Liver (tissue), 9 donors: ENCODE data around the gene MED22. TPM values are rescaled to one million over a fixed set of nuclear protein-coding genes. Genes with fewer than 3 reads are reported as not detected.

Source experiments
- DNase-seq: peaks from one replicate; pipeline ENCODE4 v3.0.0-alpha.2; 2017; ENCODE audit warnings: low spot score
- H3K27ac ChIP-seq, 2 donors: one replicate each; pipeline ENCODE4 v1.7.0; 2013; ENCODE audit warnings: inconsistent platforms in 2 of 2, low read length in 2 of 2, control low read depth in 1 of 2, low read depth in 1 of 2, mild to moderate bottlenecking in 1 of 2
- H3K27me3 ChIP-seq, 4 donors: one replicate each; pipeline versions ENCODE4 v1.6.1 to v1.7.0; 2013; ENCODE audit warnings: low read length in 3 of 4, inconsistent platforms in 1 of 4, mild to moderate bottlenecking in 1 of 4, moderate library complexity in 1 of 4; ENCODE audit not compliant: control insufficient read depth in 4 of 4, insufficient read depth in 4 of 4
- H3K36me3 ChIP-seq, 4 donors: one replicate each; pipeline versions ENCODE4 v1.6.1 to v1.7.0; 2013; ENCODE audit warnings: low read length in 3 of 4, mild to moderate bottlenecking in 3 of 4, low read depth in 1 of 4, moderate library complexity in 1 of 4; ENCODE audit not compliant: control insufficient read depth in 4 of 4, insufficient read depth in 3 of 4
- H3K4me1 ChIP-seq, 4 donors: one replicate each; pipeline versions ENCODE4 v1.6.1 to v1.7.0; 2013; ENCODE audit warnings: low read length in 3 of 4, mild to moderate bottlenecking in 3 of 4, moderate library complexity in 1 of 4; ENCODE audit not compliant: control insufficient read depth in 4 of 4, insufficient read depth in 4 of 4
- H3K4me3 ChIP-seq, 3 donors: one replicate each; pipeline versions ENCODE4 v1.6.1 to v1.7.0; 2013; ENCODE audit warnings: low read length in 3 of 3, control low read depth in 1 of 3, low read depth in 1 of 3, mild to moderate bottlenecking in 1 of 3
- H3K9ac ChIP-seq, 2 donors: one replicate each; pipeline ENCODE4 v1.7.0; 2013; ENCODE audit warnings: low read length in 2 of 2, mild to moderate bottlenecking in 2 of 2, moderate library complexity in 2 of 2, control low read depth in 1 of 2, low read depth in 1 of 2
- H3K9me3 ChIP-seq, 4 donors: one replicate each; pipeline versions ENCODE4 v1.6.1 to v1.7.0; 2013; ENCODE audit warnings: low read length in 3 of 4; ENCODE audit not compliant: control insufficient read depth in 4 of 4
- CTCF ChIP-seq: fragments of 150-350 bp; IDR thresholded peaks from 2 replicates; pipeline ENCODE4 v1.5.1; 2017; ENCODE audit warnings: improper control_type of control experiment, low read depth, low read length; ENCODE audit not compliant: missing input control
- EGR1 ChIP-seq, 2 donors: IDR thresholded peaks; 2 replicates each; pipeline ENCODE4 v1.6.1; 2016 to 2018; ENCODE audit warnings: antibody characterized with exemption in 2 of 2, low read depth in 2 of 2
- FOXA1 ChIP-seq: IDR thresholded peaks from 2 replicates; pipeline ENCODE4 v1.6.1; 2016; ENCODE audit warnings: antibody characterized with exemption
- FOXA2 ChIP-seq: IDR thresholded peaks from 2 replicates; pipeline ENCODE4 v1.6.1; 2016; ENCODE audit warnings: antibody characterized with exemption
- GABPA ChIP-seq, 2 donors: IDR thresholded peaks in 1 of 2; conservative IDR thresholded peaks in 1 of 2; 2 replicates each; pipeline ENCODE4 v1.6.1; 2016; ENCODE audit warnings: antibody characterized with exemption in 2 of 2, mild to moderate bottlenecking in 1 of 2, moderate library complexity in 1 of 2
- HNF4A ChIP-seq, 2 donors: conservative IDR thresholded peaks; 2 replicates each; pipeline ENCODE4 v1.6.1; 2016; ENCODE audit warnings: antibody characterized with exemption in 2 of 2, mild to moderate bottlenecking in 2 of 2
- HNF4G ChIP-seq: IDR thresholded peaks from 2 replicates; pipeline ENCODE4 v1.6.1; 2016; ENCODE audit warnings: antibody characterized with exemption
- JUND ChIP-seq, 2 donors: IDR thresholded peaks; 2 replicates each; pipeline ENCODE4 v1.6.1; 2016; ENCODE audit warnings: antibody characterized with exemption in 2 of 2
- NR2F2 ChIP-seq: IDR thresholded peaks from 2 replicates; pipeline ENCODE4 v1.6.1; 2016; ENCODE audit warnings: antibody characterized with exemption
- RAD21 ChIP-seq, 2 donors: IDR thresholded peaks; 2 replicates each; pipeline ENCODE4 v1.6.1; 2016; ENCODE audit warnings: antibody characterized with exemption in 2 of 2, mild to moderate bottlenecking in 2 of 2
- RXRA ChIP-seq, 2 donors: IDR thresholded peaks; 2 replicates each; pipeline ENCODE4 v1.6.1; 2017 to 2018; ENCODE audit warnings: antibody characterized with exemption in 2 of 2, mild to moderate bottlenecking in 1 of 2
- SP1 ChIP-seq: IDR thresholded peaks from 2 replicates; pipeline ENCODE4 v1.6.1; 2018; ENCODE audit warnings: antibody characterized with exemption, mild to moderate bottlenecking
- TAF1 ChIP-seq: conservative IDR thresholded peaks from 2 replicates; pipeline ENCODE4 v1.6.1; 2016; ENCODE audit warnings: antibody characterized with exemption, mild to moderate bottlenecking
- YY1 ChIP-seq: IDR thresholded peaks from 2 replicates; pipeline ENCODE4 v1.6.1; 2016; ENCODE audit warnings: antibody characterized with exemption, mild to moderate bottlenecking
- ZBTB33 ChIP-seq: IDR thresholded peaks from 2 replicates; pipeline ENCODE4 v1.6.1; 2016; ENCODE audit warnings: antibody characterized with exemption
- WGBS: extraction: QIAGEN DNeasy Blood & Tissue Kit; methylation state at CpG from one replicate; pipeline ENCODE4 v1.1.7; 2013; 5-methylcytosine and 5-hydroxymethylcytosine counted together
- polyA plus RNA-seq, 2 donors: library from polyadenylated mRNA; stranded (reverse) in 1 of 2; unstranded in 1 of 2; fragments of 200-250 nt in 1 of 2; fragments of >200 nt in 1 of 2; fragmentation: Nextera tagmentation in 1 of 2; extraction: Ambion mirVana in 1 of 2; gene quantifications; one replicate each; pipeline versions ENCODE4 v1.2.1 to v1.2.3, GENCODE V29; 2013 to 2015
- total RNA-seq, 2 donors: library from RNA; depleted of rRNA; stranded (reverse); fragments of >200 nt; gene quantifications; one replicate each; pipeline ENCODE4 v1.2.3, GENCODE V29; 2014
- TF ChIP-seq, protein P1 (sequence below): IDR thresholded peaks from 2 replicates; pipeline ENCODE4 v1.6.1; 2016; ENCODE audit warnings: antibody characterized with exemption, mild to moderate bottlenecking
- TF ChIP-seq, protein P2 (sequence below): IDR thresholded peaks from 2 replicates; pipeline ENCODE4 v1.6.1; 2016; ENCODE audit warnings: antibody characterized with exemption
- TF ChIP-seq, protein P3 (sequence below): IDR thresholded peaks from 2 replicates; pipeline ENCODE4 v1.6.1; 2016; ENCODE audit warnings: antibody characterized with exemption
- donor health status: healthy.
- donor health status: healthy.
- donor health status: healthy.
- donor health status: healthy.
- donor health status: healthy.

Gene MED22
- total and polyA plus RNA-seq, 4 donors, result 3.1 to 10.3 (median 9.9) TPM

DNA sequence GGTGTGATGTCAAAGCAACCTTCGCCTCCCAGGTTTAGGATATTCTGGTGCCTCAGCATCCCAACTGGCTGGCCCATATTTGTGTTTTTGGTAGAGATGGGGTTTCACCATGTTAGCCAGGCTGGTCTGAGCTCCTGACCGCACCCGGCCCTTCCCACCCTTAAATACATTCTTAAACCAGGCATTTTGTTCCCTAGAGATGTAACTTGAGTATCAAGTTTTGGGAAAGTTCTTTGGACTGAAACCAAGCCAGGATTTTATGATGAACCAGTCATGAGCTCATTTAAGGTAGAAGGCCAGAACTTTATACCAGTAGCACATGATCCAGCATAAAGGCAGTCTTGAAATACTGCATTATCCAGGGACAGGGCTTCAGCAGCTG, 3.6 kb upstream of the MED22 start (continued):
- TF ChIP-seq ZBTB33 (no peak), RAD21 (IDR thresholded peaks at IDR 0.05) (no peak)

DNA sequence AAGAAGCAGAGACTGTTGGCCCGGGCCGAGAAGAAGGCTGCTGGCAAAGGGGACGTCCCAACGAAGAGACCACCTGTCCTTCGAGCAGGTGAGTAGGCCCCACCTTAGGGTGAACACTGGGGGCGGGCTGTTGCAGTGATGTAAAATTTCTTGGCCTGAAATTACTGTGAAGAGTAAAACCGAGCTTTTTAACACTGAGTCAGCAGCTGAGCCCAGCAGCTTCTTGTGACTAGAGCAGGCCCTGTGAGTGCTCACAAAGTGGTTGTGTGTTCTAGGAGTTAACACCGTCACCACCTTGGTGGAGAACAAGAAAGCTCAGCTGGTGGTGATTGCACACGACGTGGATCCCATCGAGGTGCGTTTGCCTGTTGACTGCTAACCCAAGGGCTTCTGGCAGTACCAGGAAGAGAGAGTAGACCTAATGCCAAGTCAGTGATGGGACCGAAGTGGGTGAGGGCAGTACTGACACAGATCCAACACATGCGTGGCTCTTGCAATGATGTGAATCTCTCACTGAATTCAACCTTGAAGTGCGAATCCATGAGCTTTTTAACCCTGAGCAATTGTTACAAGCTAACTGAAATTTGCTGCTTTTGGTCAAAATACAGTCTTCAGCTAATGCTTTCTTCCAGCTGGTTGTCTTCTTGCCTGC, 2.2 kb upstream of the MED22 start:
- no peak overlapping the region for H3K4me3 ChIP-seq
- no peak overlapping the region for H3K27ac ChIP-seq
- H3K36me3 ChIP-seq, result peaks cover 6 to 44% (median 24%) of the 10 kb centered on the region in 4 donors
- no peaks in the 10 kb centered on the region for H3K9me3 ChIP-seq
- peaks cover 10 to 30% (median 20%) of the 10 kb centered on the region in 4 donors for H3K4me1 ChIP-seq
- no peaks in the 10 kb centered on the region for H3K27me3 ChIP-seq
- 87% methylated on average over 15 of the region's 15 CpGs for WGBS
- H3K9ac ChIP-seq, result no peak overlapping the region
- no peak for TF ChIP-seq RAD21 (IDR thresholded peaks at IDR 0.05)
- TF ChIP-seq NR2F2, result no peak
- TF ChIP-seq, protein P1, sequence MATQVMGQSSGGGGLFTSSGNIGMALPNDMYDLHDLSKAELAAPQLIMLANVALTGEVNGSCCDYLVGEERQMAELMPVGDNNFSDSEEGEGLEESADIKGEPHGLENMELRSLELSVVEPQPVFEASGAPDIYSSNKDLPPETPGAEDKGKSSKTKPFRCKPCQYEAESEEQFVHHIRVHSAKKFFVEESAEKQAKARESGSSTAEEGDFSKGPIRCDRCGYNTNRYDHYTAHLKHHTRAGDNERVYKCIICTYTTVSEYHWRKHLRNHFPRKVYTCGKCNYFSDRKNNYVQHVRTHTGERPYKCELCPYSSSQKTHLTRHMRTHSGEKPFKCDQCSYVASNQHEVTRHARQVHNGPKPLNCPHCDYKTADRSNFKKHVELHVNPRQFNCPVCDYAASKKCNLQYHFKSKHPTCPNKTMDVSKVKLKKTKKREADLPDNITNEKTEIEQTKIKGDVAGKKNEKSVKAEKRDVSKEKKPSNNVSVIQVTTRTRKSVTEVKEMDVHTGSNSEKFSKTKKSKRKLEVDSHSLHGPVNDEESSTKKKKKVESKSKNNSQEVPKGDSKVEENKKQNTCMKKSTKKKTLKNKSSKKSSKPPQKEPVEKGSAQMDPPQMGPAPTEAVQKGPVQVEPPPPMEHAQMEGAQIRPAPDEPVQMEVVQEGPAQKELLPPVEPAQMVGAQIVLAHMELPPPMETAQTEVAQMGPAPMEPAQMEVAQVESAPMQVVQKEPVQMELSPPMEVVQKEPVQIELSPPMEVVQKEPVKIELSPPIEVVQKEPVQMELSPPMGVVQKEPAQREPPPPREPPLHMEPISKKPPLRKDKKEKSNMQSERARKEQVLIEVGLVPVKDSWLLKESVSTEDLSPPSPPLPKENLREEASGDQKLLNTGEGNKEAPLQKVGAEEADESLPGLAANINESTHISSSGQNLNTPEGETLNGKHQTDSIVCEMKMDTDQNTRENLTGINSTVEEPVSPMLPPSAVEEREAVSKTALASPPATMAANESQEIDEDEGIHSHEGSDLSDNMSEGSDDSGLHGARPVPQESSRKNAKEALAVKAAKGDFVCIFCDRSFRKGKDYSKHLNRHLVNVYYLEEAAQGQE, result no peak
- no peak for TF ChIP-seq FOXA2
- TF ChIP-seq, protein P2, sequence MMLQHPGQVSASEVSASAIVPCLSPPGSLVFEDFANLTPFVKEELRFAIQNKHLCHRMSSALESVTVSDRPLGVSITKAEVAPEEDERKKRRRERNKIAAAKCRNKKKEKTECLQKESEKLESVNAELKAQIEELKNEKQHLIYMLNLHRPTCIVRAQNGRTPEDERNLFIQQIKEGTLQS, result no peak
- TF ChIP-seq HNF4A (conservative IDR thresholded peaks at IDR 0.05), result no peak
- no peak for TF ChIP-seq GABPA (IDR thresholded peaks at IDR 0.05 in 1 of 2, conservative IDR thresholded peaks at IDR 0.05 in 1 of 2)
- no peak for TF ChIP-seq YY1
- no peak for TF ChIP-seq JUND (IDR thresholded peaks at IDR 0.05)
- TF ChIP-seq EGR1 (IDR thresholded peaks at IDR 0.05; ENCODE audit: low read depth in 2 of 2), result no peak
- TF ChIP-seq CTCF, result no peak
- TF ChIP-seq SP1, result no peak
- TF ChIP-seq ZBTB33, result no peak
- TF ChIP-seq TAF1, result no peak
- no peak for TF ChIP-seq RXRA (IDR thresholded peaks at IDR 0.05)
- TF ChIP-seq HNF4G, result no peak
- no peak for TF ChIP-seq FOXA1
- TF ChIP-seq, protein P3, sequence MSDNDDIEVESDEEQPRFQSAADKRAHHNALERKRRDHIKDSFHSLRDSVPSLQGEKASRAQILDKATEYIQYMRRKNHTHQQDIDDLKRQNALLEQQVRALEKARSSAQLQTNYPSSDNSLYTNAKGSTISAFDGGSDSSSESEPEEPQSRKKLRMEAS, result no peak
- DNase-seq, result no peak
